Stomach (tissue), 4 donors: ENCODE measurements around the gene SLC25A41.

Source experiments
- POLR2A ChIP-seq, 4 donors: fragments of 450-650 bp; IDR thresholded peaks; one replicate each; pipeline ENCODE4 v1.6.1; 2016; ENCODE audit warnings: antibody characterized with exemption in 4 of 4, control low read depth in 2 of 4, mild to moderate bottlenecking in 1 of 4, moderate library complexity in 1 of 4
- POLR2AphosphoS5 ChIP-seq, 3 donors: sonication (generic); formaldehyde crosslinking; IDR thresholded peaks; one replicate each; pipeline ENCODE4 v1.6.1; 2016; ENCODE audit warnings: antibody characterized with exemption in 3 of 3

- TF ChIP-seq POLR2A (IDR thresholded peaks at IDR 0.05) (no peak), POLR2AphosphoS5 (IDR thresholded peaks at IDR 0.05) (no peak)
Measured at GRCh38 chr19:6452223-6452614, 18.7 kb upstream of the SLC25A41 start.
